Lower leg skin (tissue), 3 donors: ENCODE results near the gene PTOV1.

Experiments
- CTCF ChIP-seq, 3 donors: fragments of 450-650 bp; IDR thresholded peaks; one replicate each; pipeline ENCODE4 v1.5.1; 2016; ENCODE audit warnings: antibody characterized with exemption in 3 of 3, mild to moderate bottlenecking in 3 of 3, moderate library complexity in 2 of 3
- POLR2A ChIP-seq, 2 donors: fragments of 450-650 bp; IDR thresholded peaks; one replicate each; pipeline ENCODE4 v1.6.1; 2016 to 2017; ENCODE audit warnings: antibody characterized with exemption in 2 of 2, mild to moderate bottlenecking in 1 of 2, moderate library complexity in 1 of 2

GRCh38 chr19:49857061-49857837 lies 6.3 kb downstream of the PTOV1 start:
- no peak for TF ChIP-seq POLR2A (IDR thresholded peaks at IDR 0.05)
- TF ChIP-seq CTCF (IDR thresholded peaks at IDR 0.05): no peak
